Astrocyte of the cerebellum (primary cell): ENCODE measurements around the gene RCOR3.
A peak's percentile ranks its signal among the peaks of the same experiment; 100 is the strongest.

Experiments used
- DNase-seq: peaks from one replicate; pipeline ENCODE4 v3.0.0-alpha.2; 2011; ENCODE audit warnings: low read depth
- H3K4me3 ChIP-seq: 2 replicates; pipeline ENCODE4 v1.5.1; 2011; ENCODE audit warnings: mild to moderate bottlenecking, low read depth, low read length, moderate library complexity
- in situ Hi-C: cut with HindIII; loops from 2 replicates; pipeline ENCODE4 v1.10.0; 2017; ENCODE audit warnings: low sequenced_read_pairs
- TF ChIP-seq, protein P1 (sequence below): IDR thresholded peaks from 2 replicates; pipeline ENCODE4 v1.5.1; 2012; ENCODE audit warnings: low read length, low read depth, moderate library complexity, mild to moderate bottlenecking; ENCODE audit errors: missing control alignments

The RCOR3 gene

DNA sequence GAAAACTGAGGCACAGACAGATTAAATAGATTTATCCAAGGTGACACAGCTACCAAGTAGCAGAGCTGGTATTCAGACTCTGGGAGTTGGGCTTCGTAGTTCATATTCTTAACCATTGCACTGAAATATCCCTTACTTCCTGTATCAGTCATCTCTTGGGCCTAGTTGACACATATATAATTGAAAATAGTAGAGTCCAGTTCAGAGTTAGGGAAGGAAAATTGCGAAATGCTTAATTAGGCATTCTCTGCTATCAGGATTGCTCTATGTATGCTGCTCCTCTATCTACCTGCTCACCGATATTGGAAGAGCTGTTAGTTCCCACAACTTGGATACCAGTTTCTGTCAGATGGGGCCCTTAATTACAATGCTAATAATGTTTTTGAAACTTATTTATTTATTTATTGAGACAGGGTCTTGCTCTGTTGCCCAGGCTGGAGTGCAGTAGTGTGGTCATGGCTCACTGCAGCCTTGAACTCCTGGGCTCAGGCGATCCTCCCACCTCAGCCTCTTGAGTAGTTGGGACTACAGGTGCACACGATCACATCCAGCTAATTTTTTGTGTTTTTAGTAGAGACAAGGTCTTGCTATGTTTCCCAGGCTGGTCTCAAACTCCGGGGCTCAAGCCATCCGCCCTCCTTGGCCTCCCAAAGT is 8.2 kb downstream of the RCOR3 start:
- TF ChIP-seq, protein P1, sequence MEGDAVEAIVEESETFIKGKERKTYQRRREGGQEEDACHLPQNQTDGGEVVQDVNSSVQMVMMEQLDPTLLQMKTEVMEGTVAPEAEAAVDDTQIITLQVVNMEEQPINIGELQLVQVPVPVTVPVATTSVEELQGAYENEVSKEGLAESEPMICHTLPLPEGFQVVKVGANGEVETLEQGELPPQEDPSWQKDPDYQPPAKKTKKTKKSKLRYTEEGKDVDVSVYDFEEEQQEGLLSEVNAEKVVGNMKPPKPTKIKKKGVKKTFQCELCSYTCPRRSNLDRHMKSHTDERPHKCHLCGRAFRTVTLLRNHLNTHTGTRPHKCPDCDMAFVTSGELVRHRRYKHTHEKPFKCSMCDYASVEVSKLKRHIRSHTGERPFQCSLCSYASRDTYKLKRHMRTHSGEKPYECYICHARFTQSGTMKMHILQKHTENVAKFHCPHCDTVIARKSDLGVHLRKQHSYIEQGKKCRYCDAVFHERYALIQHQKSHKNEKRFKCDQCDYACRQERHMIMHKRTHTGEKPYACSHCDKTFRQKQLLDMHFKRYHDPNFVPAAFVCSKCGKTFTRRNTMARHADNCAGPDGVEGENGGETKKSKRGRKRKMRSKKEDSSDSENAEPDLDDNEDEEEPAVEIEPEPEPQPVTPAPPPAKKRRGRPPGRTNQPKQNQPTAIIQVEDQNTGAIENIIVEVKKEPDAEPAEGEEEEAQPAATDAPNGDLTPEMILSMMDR: no peak
- H3K4me3 ChIP-seq: no peak overlapping the region
- in situ Hi-C loops: no loop called here
- DNase-seq: no peak

DNA sequence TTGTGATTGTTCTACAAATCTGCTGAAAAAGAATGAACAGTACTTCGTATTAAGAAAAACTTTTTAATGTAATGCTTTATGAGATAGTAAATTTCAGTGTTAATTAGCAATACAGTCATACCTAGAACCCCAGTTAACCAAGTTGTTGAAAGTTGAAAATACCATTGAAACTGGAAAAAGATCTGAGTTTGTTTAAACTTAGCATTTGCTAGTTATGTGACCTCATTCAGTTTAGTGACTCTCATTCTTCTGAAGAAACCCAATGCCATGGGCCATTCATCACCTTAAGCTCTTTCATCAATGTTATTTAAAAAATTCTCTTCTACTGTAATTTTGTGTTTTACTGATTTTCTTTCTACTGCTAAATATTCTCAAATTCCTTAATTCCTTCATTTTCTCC is 20.2 kb downstream of the RCOR3 start:
- DNase-seq: no peak
- H3K4me3 ChIP-seq: no peak overlapping the region
- TF ChIP-seq, protein P1: no peak
- in situ Hi-C loops: no loop called here

DNA sequence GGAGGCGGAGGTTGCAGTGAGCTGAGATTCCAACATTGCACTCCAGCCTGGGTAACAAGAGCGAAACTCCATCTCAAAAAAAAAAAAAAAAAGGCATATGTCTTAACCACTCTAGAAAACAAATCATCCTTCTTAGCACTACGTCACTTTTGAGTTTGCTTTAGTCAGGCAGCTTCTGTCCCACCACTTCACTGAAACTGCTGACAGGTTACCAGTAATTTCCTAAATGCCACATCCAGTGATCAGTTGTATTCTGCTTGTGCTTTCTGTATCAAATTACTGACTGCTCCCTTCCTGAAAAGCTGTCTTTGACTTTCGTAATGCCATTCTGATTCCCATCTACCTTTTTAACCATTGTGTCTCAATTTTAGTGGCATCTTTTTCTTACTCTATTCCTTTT is 21.7 kb downstream of the RCOR3 start:
- TF ChIP-seq, protein P1: no peak
- in situ Hi-C loops: no loop called here
- no peak for DNase-seq
- H3K4me3 ChIP-seq: no peak overlapping the region

DNA sequence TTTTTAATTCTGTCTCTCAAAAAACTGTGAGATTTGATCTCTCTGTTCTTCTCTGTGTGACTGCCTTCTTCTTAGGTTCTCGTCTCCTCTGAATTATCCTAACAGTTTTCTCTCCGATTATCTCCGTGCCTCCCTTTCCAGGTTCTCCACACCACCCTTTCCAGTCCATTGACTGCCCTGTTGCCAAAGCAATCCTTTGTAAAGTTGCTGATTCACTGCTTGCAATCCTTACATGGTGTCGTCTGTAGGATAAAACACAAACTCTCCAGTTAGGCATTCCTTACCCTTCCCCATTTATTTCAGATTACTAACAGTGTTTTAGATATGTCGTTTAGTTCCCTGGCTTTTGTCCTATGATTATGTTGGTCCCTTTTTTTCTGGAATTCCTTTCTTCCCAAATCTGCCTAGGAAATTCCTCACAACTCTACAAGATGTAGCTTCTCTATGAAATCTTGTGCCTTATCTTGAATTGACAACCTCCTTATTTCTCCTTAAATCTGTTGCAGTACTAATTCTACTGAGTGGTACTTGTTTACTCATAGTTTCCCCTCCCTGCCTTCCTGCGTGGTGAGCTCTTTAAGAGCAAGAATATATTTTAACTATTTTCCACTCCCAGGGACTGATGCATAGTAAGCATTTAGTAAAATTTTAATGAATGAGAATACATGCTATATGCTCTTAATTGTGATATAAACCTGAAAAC is 22.3 kb downstream of the RCOR3 start:
- TF ChIP-seq, protein P1: no peak
- no peak for DNase-seq
- in situ Hi-C loops: no loop called here

DNA sequence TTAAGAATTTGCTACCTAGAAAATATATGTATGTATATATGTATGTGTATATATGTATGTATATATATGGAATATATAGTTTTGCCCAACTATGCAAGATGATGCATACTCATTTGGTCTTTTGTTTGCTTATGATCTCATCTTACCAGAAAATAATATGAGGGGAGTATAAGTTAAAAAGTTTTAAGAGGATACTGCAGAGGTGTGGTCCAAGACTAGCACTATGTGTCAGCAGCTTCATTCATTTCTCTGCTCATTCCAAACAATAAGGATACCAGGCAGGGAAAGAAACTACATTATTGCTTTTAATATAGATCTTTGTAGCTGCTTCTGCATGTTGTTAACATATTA is 22.8 kb downstream of the RCOR3 start:
- no peak overlapping the region for H3K4me3 ChIP-seq
- in situ Hi-C loops: no loop called here
- no peak for DNase-seq
- TF ChIP-seq, protein P1: no peak

More for the DNA sequence above, 22.3 kb downstream of the RCOR3 start:
- H3K4me3 ChIP-seq: no peak overlapping the region

DNA sequence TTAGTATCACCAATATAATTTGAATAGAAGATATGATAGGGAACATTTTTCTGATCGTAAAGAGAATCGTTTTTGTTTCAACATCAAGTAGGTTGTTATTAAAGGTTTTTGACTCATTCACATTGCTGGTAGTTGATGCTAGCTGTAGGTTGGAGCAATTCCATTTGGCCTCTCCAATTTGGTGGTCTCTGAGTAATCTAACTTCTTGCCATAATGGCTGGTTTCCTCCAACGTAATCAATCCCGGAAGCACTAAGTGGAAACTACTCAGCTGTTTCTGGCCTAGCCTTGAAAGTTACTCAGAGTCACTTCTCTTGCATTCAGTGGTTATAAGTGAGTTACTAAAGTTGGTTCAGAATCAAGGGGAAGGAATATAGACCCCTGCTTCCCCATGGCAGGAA is 26.0 kb downstream of the RCOR3 start:
- H3K4me3 ChIP-seq: no peak overlapping the region
- TF ChIP-seq, protein P1: no peak
- in situ Hi-C loops: no loop called here
- DNase-seq: peak; percentile 53
